GM12878 (cell line): Measurements from ENCODE around the gene MAP2K1. TPM values are rescaled to one million over a fixed set of nuclear protein-coding genes. Genes with fewer than 3 reads are reported as not detected.
A peak's percentile ranks its signal among the peaks of the same experiment; 100 is the strongest.

Experiments
- ATF2 ChIP-seq: IDR thresholded peaks from 2 replicates; pipeline ENCODE4 v1.6.1; 2012; ENCODE audit warnings: low read length, inconsistent platforms
- BCLAF1 ChIP-seq: fragments of 450-650 bp; IDR thresholded peaks from 2 replicates; pipeline ENCODE4 v1.6.1; 2017; ENCODE audit warnings: antibody characterized with exemption, mild to moderate bottlenecking, moderate library complexity
- CBX3 ChIP-seq: fragments of 200-600 bp; sonication (generic); IDR thresholded peaks from 2 replicates; pipeline ENCODE4 v1.6.1; 2016; ENCODE audit warnings: low read depth, borderline replicate concordance
- CBX5 ChIP-seq: sonication (generic); IDR thresholded peaks from 2 replicates; pipeline ENCODE4 v1.6.1; 2016; ENCODE audit warnings: low read depth, moderate library complexity, mild to moderate bottlenecking, inconsistent platforms
- CHD1 ChIP-seq: IDR thresholded peaks from 2 replicates; pipeline ENCODE4 v1.6.1; 2012; ENCODE audit warnings: low read depth, low read length, improper control_type of control experiment
- CHD2 ChIP-seq: IDR thresholded peaks from 2 replicates; pipeline ENCODE4 v1.6.1; 2011; ENCODE audit warnings: low read depth, low read length, improper control_type of control experiment, borderline replicate concordance
- CREM ChIP-seq: IDR thresholded peaks from 2 replicates; pipeline ENCODE4 v1.6.1; 2014; ENCODE audit warnings: antibody characterized with exemption, low read depth
- NFYA ChIP-seq: IDR thresholded peaks from 2 replicates; pipeline ENCODE4 v1.6.1; 2011; ENCODE audit warnings: low read depth, mild to moderate bottlenecking, low read length, improper control_type of control experiment, borderline replicate concordance
- NR2C1 ChIP-seq: fragments of 450-650 bp; IDR thresholded peaks from 2 replicates; pipeline ENCODE4 v1.6.1; 2017; ENCODE audit warnings: antibody characterized with exemption, mild to moderate bottlenecking, moderate library complexity
- PML ChIP-seq: IDR thresholded peaks from 2 replicates; pipeline ENCODE4 v1.6.1; 2012; ENCODE audit warnings: low read length, inconsistent platforms
- RB1 ChIP-seq: fragments of 450-650 bp; formaldehyde crosslinking; IDR thresholded peaks from 2 replicates; pipeline ENCODE4 v1.6.1; 2017; ENCODE audit warnings: mild to moderate bottlenecking, borderline replicate concordance
- RCOR1 ChIP-seq: conservative IDR thresholded peaks from 2 replicates; pipeline ENCODE4 v1.6.1; 2012; ENCODE audit warnings: low read depth, low read length, improper control_type of control experiment
- RELA ChIP-seq: fragments of 450-650 bp; IDR thresholded peaks from 2 replicates; pipeline ENCODE4 v1.8.0; 2014; ENCODE audit warnings: borderline replicate concordance; ENCODE audit not compliant: partially characterized antibody
- RUNX3 ChIP-seq: IDR thresholded peaks from 2 replicates; pipeline ENCODE4 v1.6.1; 2012; ENCODE audit warnings: low read length, inconsistent platforms
- SMAD5 ChIP-seq: IDR thresholded peaks from 2 replicates; pipeline ENCODE4 v1.6.1; 2016; ENCODE audit warnings: antibody characterized with exemption, low read depth
- SMARCA5 ChIP-seq: fragments of 450-650 bp; IDR thresholded peaks from 2 replicates; pipeline ENCODE4 v1.6.1; 2017; ENCODE audit warnings: mild to moderate bottlenecking
- YY1 ChIP-seq: IDR thresholded peaks from 2 replicates; pipeline ENCODE4 v1.6.1; 2011; ENCODE audit warnings: low read depth, mild to moderate bottlenecking, low read length
- polyA plus RNA-seq, 11 experiments: library from polyadenylated mRNA; depleted of rRNA in 4 of 11; unstranded in 6 of 11; stranded (reverse) in 5 of 11; fragments of >200 nt; fragmentation: Nextera tagmentation in 4 of 11; fragmentation: Illumina TruSeq in 1 of 11; extraction: Ambion mirVana in 4 of 11; extraction: Trizol in 1 of 11; gene quantifications; 1 replicate in 1 of 11; 2 replicates in 10 of 11; pipeline versions ENCODE4 v1.2.1 to v1.2.3, GENCODE V29; 2011 to 2016; ENCODE audit warnings: inconsistent platforms in 2 of 11, missing spikeins in 2 of 11, low read depth in 1 of 11
- total RNA-seq, 4 experiments: library from RNA; depleted of rRNA in 3 of 4; stranded (reverse); fragments of >200 nt in 3 of 4; fragmentation: Illumina TruSeq in 1 of 4; extraction: Trizol in 1 of 4; gene quantifications; 2 replicates each; pipeline versions ENCODE4 v1.2.1 to v1.2.3, GENCODE V29; 2013 to 2021

Gene MAP2K1
- total and polyA plus RNA-seq, 10 of the 15 experiments (the other 5 are each of a cell fraction or from before 2014, with no cell fraction given), result 11.2 to 112 (median 56.6) TPM

DNA sequence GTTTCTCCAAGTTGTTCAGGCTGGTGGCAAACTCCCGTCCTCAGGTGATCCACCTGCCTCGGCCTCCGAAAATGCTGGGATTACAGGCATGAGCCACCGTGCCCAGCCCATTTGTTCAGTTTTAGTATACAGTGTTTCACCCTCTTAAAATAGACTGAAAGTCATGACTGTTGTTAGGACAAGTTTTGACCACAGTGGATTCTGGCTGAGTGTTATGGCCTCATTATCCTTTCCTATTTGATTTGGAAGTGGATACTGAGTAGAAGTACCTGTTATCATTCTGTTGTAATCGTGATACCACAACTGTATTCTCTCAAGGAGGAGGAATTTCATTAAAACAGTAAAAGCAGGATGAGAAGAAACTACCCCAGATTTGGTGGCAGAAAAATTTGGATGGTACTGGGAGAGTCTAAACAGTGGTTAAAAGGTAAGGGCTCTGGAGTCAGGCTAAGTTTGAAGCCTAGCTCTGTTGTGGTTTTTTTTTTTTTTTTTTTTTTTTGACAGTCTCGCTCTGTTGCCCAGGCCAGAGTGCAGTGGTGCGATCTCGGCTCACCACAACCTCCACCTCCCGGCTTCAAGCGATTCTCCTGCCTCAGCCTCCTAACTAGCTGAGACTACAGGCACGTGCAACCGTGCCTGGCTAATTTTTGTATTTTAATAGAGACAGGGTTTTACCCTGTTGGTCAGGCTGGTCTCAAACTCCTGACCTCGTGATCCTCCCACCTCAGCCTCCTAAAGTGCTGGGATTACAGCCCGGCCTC, 2.6 kb downstream of the MAP2K1 start (continued):
- TF ChIP-seq ATF2 (0 out of 2 replicates have a peak, but pooled peaks have one; percentile 52), RCOR1 (no peak), SMAD5 (no peak), CHD1 (no peak), PML (no peak), RUNX3 (peak; percentile 85), CREM (no peak), CBX5 (no peak), RELA (no peak), NFYA (no peak), CBX3 (no peak), NR2C1 (no peak), CHD2 (no peak), BCLAF1 (no peak), RB1 (no peak), SMARCA5 (peak; percentile 78), YY1 (no peak)
